Panc1 (cell line): Measurements from ENCODE around the gene KXD1.

Source experiments
- POLR2AphosphoS5 ChIP-seq: IDR thresholded peaks from 2 replicates; pipeline ENCODE4 v1.6.1; 2012; ENCODE audit warnings: mild to moderate bottlenecking, low read depth, low read length, moderate library complexity
- SIN3A ChIP-seq: IDR thresholded peaks from 2 replicates; pipeline ENCODE4 v1.6.1; 2012; ENCODE audit warnings: low read depth, mild to moderate bottlenecking, low read length, moderate library complexity, borderline replicate concordance; ENCODE audit not compliant: insufficient read depth
- TCF7L2 ChIP-seq: IDR thresholded peaks from 2 replicates; pipeline ENCODE4 v1.6.1; 2011; ENCODE audit warnings: mild to moderate bottlenecking, low read depth, low read length, inconsistent platforms
- TF ChIP-seq, protein P1 (sequence below): fragments of 450-650 bp; IDR thresholded peaks from 2 replicates; pipeline ENCODE4 v1.5.1; 2017; ENCODE audit warnings: mild to moderate bottlenecking
- TF ChIP-seq, protein P2 (sequence below), 2 experiments: IDR thresholded peaks; 2 replicates each; pipeline ENCODE4 v1.6.1; 2011 to 2012; ENCODE audit warnings: low read depth in 2 of 2, control low read depth in 1 of 2, low read length in 1 of 2, mild to moderate bottlenecking in 1 of 2, moderate library complexity in 1 of 2; ENCODE audit not compliant: insufficient read depth in 1 of 2

GRCh38 chr19:18613589-18614234, 56.0 kb downstream of the KXD1 start:
- TF ChIP-seq, protein P1, sequence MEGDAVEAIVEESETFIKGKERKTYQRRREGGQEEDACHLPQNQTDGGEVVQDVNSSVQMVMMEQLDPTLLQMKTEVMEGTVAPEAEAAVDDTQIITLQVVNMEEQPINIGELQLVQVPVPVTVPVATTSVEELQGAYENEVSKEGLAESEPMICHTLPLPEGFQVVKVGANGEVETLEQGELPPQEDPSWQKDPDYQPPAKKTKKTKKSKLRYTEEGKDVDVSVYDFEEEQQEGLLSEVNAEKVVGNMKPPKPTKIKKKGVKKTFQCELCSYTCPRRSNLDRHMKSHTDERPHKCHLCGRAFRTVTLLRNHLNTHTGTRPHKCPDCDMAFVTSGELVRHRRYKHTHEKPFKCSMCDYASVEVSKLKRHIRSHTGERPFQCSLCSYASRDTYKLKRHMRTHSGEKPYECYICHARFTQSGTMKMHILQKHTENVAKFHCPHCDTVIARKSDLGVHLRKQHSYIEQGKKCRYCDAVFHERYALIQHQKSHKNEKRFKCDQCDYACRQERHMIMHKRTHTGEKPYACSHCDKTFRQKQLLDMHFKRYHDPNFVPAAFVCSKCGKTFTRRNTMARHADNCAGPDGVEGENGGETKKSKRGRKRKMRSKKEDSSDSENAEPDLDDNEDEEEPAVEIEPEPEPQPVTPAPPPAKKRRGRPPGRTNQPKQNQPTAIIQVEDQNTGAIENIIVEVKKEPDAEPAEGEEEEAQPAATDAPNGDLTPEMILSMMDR, result no peak
- TF ChIP-seq, protein P2, sequence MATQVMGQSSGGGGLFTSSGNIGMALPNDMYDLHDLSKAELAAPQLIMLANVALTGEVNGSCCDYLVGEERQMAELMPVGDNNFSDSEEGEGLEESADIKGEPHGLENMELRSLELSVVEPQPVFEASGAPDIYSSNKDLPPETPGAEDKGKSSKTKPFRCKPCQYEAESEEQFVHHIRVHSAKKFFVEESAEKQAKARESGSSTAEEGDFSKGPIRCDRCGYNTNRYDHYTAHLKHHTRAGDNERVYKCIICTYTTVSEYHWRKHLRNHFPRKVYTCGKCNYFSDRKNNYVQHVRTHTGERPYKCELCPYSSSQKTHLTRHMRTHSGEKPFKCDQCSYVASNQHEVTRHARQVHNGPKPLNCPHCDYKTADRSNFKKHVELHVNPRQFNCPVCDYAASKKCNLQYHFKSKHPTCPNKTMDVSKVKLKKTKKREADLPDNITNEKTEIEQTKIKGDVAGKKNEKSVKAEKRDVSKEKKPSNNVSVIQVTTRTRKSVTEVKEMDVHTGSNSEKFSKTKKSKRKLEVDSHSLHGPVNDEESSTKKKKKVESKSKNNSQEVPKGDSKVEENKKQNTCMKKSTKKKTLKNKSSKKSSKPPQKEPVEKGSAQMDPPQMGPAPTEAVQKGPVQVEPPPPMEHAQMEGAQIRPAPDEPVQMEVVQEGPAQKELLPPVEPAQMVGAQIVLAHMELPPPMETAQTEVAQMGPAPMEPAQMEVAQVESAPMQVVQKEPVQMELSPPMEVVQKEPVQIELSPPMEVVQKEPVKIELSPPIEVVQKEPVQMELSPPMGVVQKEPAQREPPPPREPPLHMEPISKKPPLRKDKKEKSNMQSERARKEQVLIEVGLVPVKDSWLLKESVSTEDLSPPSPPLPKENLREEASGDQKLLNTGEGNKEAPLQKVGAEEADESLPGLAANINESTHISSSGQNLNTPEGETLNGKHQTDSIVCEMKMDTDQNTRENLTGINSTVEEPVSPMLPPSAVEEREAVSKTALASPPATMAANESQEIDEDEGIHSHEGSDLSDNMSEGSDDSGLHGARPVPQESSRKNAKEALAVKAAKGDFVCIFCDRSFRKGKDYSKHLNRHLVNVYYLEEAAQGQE (IDR thresholded peaks at IDR 0.05; ENCODE audit: insufficient read depth in 1 of 2, low read depth in 2 of 2, low read length in 1 of 2), result no peak
- TF ChIP-seq POLR2AphosphoS5 (no peak), SIN3A (no peak), TCF7L2 (no peak)
